K562 (cell line): ENCODE measurements around the gene PCDHA9. TPM values are rescaled to one million over a fixed set of nuclear protein-coding genes. Genes with fewer than 3 reads are reported as not detected.

Experiments
- ATAC-seq: fragments of 200-7000 bp; cut with Tn5 transposase; 3 replicates; pipeline ENCODE4 v1.9.1; 2020; ENCODE audit warnings: moderate library complexity
- BruUV-seq: library from RNA; stranded (reverse); fragments of 400-500 nt; replicated peaks from 2 replicates; lab custom pipeline; 2021; lab: Mats Ljungman, UMichigan
- CTCF ChIA-PET: fragments of 300-600 bp; formaldehyde crosslinking; extraction: SDS; loops from one replicate; lab custom pipeline; 2021; ENCODE audit warnings: low intra/inter-chr PET ratio; lab: Yijun Ruan, JAX
- POLR2A ChIA-PET: fragments of 300-600, 350-650 bp; sonication (Branson Sonifier 250); formaldehyde crosslinking; extraction: SDS; loops from one replicate; lab custom pipeline; 2021; ENCODE audit warnings: antibody characterized with exemption, inconsistent platforms; lab: Yijun Ruan, JAX
- DNase-seq, 4 experiments: peaks; one replicate each; pipeline versions ENCODE4 v3.0.0 to v3.0.0-alpha.2; 2011 to 2018; ENCODE audit warnings: low spot score in 3 of 4, mixed read lengths in 3 of 4; ENCODE audit errors: extremely low read depth in 1 of 4
- FAIRE-seq: peaks from 2 replicates; lab custom pipeline; 2011; peaks lifted over from hg19 to GRCh38; lab: Jason Lieb, UNC
- H2AFZ ChIP-seq: 2 replicates; pipeline ENCODE4 v1.6.0; 2011; ENCODE audit warnings: low read depth, low read length, control low read depth, inconsistent platforms
- H3K27ac ChIP-seq: fragments of 200-600 bp; 3 replicates; pipeline ENCODE4 v1.8.0; 2011; ENCODE audit warnings: low read depth, mild to moderate bottlenecking, control low read depth, inconsistent platforms, low read length, moderate library complexity, mixed read lengths; ENCODE audit errors: extremely low read depth
- H3K27me3 ChIP-seq, 2 experiments: fragments of 300-600 bp in 1 of 2; 2 replicates in 1 of 2; 3 replicates in 1 of 2; pipeline versions ENCODE4 v1.6.0 to v1.8.0; 2011; ENCODE audit warnings: inconsistent platforms in 2 of 2, low read length in 2 of 2, mild to moderate bottlenecking in 1 of 2, mixed read lengths in 1 of 2, moderate library complexity in 1 of 2; ENCODE audit not compliant: control insufficient read depth in 2 of 2, insufficient read depth in 2 of 2
- H3K36me3 ChIP-seq: fragments of 300-600 bp; 3 replicates; pipeline ENCODE4 v1.8.0; 2011; ENCODE audit warnings: mild to moderate bottlenecking, low read length, inconsistent platforms; ENCODE audit not compliant: control insufficient read depth, insufficient read depth
- H3K4me1 ChIP-seq, 2 experiments: fragments of 200-600 bp in 1 of 2; replicated peaks in 1 of 2; 2 replicates in 1 of 2; 3 replicates in 1 of 2; pipeline versions ENCODE4 v1.5.1 to v1.8.0; 2011; ENCODE audit warnings: inconsistent platforms in 2 of 2, low read length in 2 of 2, mild to moderate bottlenecking in 1 of 2, mixed read lengths in 1 of 2, moderate library complexity in 1 of 2; ENCODE audit not compliant: control insufficient read depth in 2 of 2, insufficient read depth in 2 of 2
- H3K4me2 ChIP-seq: 2 replicates; pipeline ENCODE4 v1.6.1; 2011; ENCODE audit warnings: low read length, control low read depth, inconsistent platforms, mixed read lengths; ENCODE audit not compliant: insufficient read depth
- H3K4me3 ChIP-seq: fragments of 200-600 bp; sonication (generic), shearing (Covaris generic); 2 replicates; pipeline ENCODE4 v1.5.1; 2016; ENCODE audit warnings: control low read depth, inconsistent platforms
- H3K79me2 ChIP-seq: fragments of 200-600 bp; 3 replicates; pipeline ENCODE4 v1.8.0; 2011; ENCODE audit warnings: low read length, inconsistent platforms; ENCODE audit not compliant: control insufficient read depth, insufficient read depth
- H3K9ac ChIP-seq, 2 experiments: 2 replicates each; pipeline versions ENCODE4 v1.6.0 to v1.6.1; 2011; ENCODE audit warnings: low read depth in 2 of 2, low read length in 2 of 2, control low read depth in 1 of 2, inconsistent platforms in 1 of 2, mild to moderate bottlenecking in 1 of 2, mixed read lengths in 1 of 2; ENCODE audit not compliant: insufficient read depth in 1 of 2
- H3K9me1 ChIP-seq: one replicate; pipeline ENCODE4 v1.6.0; 2011; ENCODE audit warnings: inconsistent platforms, mild to moderate bottlenecking, low read length, moderate library complexity; ENCODE audit not compliant: control insufficient read depth, insufficient read depth
- H3K9me3 ChIP-seq: replicated peaks from 2 replicates; pipeline ENCODE4 v1.5.1; 2011; ENCODE audit warnings: low read depth, low read length, inconsistent platforms; ENCODE audit not compliant: control insufficient read depth, insufficient read depth
- H4K20me1 ChIP-seq: replicated peaks from 2 replicates; pipeline ENCODE4 v1.6.1; 2011; ENCODE audit warnings: low read length, inconsistent platforms, mixed read lengths; ENCODE audit not compliant: control insufficient read depth, insufficient read depth
- FOSL1 ChIP-seq: fragments of 200-800 bp; sonication (Bioruptor generic); conservative IDR thresholded peaks from 2 replicates; pipeline ENCODE4 v1.6.1; 2016; ENCODE audit warnings: missing genetic modification characterization, missing compliant biosample characterization
- HDAC6 ChIP-seq: IDR thresholded peaks from 2 replicates; pipeline ENCODE4 v1.6.1; 2012; ENCODE audit warnings: low read depth, mild to moderate bottlenecking, control low read depth, inconsistent platforms, low read length, moderate library complexity
- MAFK ChIP-seq: IDR thresholded peaks from 2 replicates; pipeline ENCODE4 v1.6.1; 2011; ENCODE audit warnings: low read length, improper control_type of control experiment
- MIER1 ChIP-seq: fragments of 450-650 bp; IDR thresholded peaks from 2 replicates; pipeline ENCODE4 v1.6.1; 2016; ENCODE audit warnings: antibody characterized with exemption, mild to moderate bottlenecking, low read depth
- OTX1 ChIP-seq: fragments of 450-650 bp; formaldehyde crosslinking; IDR thresholded peaks from 2 replicates; pipeline ENCODE4 v1.4.0; 2022; ENCODE audit warnings: mild to moderate bottlenecking
- PPARD ChIP-seq: fragments of 250-450 bp; sonication (Bioruptor Pico); IDR thresholded peaks from 2 replicates; pipeline ENCODE4 v1.8.0; 2022; ENCODE audit warnings: inconsistent platforms, mild to moderate bottlenecking, moderate library complexity
- ZNF75A ChIP-seq: fragments of 450-650 bp; formaldehyde crosslinking; IDR thresholded peaks from 2 replicates; pipeline ENCODE4 v1.4.0; 2020; ENCODE audit warnings: mild to moderate bottlenecking
- WGBS: fragments of 100-300 bp; shearing (Covaris generic); methylation state at CpG from one replicate; pipeline ENCODE4 v1.1.6; 2016; ENCODE audit warnings: low coverage, mixed read lengths; ENCODE audit not compliant: insufficient coverage; ENCODE audit errors: missing lambda C conversion rate; 5-methylcytosine and 5-hydroxymethylcytosine counted together
- in situ Hi-C: fragments of 300-500 bp; cut with MboI; formaldehyde crosslinking; loops from 4 replicates; pipeline ENCODE4 v1.15.0; 2018; ENCODE audit warnings: inconsistent platforms, mixed read lengths
- intact Hi-C: fragments of 100-400 bp; cut with micrococcal nuclease; formaldehyde crosslinking; loops from 2 replicates; pipeline ENCODE4 v1.14.2; 2022
- polyA plus RNA-seq, 8 experiments: library from polyadenylated mRNA; depleted of rRNA in 4 of 8; stranded (reverse) in 5 of 8; unstranded in 3 of 8; fragments of >200 nt; fragmentation: Nextera tagmentation in 2 of 8; fragmentation: Illumina TruSeq in 1 of 8; extraction: Ambion mirVana in 2 of 8; extraction: Trizol in 1 of 8; gene quantifications; 2 replicates each; pipeline versions ENCODE4 v1.2.1 to v1.2.3, GENCODE V29; 2011 to 2014; ENCODE audit warnings: inconsistent platforms in 1 of 8, missing spikeins in 1 of 8
- total RNA-seq, 7 experiments: library from RNA; depleted of rRNA in 6 of 7; stranded (reverse); fragments of >200 nt in 6 of 7; fragmentation: Illumina TruSeq in 2 of 7; extraction: Trizol in 2 of 7; gene quantifications; 2 replicates each; pipeline versions ENCODE4 v1.2.1 to v1.2.3, GENCODE V29; 2011 to 2021; ENCODE audit warnings: low replicate concordance in 1 of 7
- TF ChIP-seq, protein P1 (sequence below): fragments of 150-350 bp; conservative IDR thresholded peaks from 2 replicates; pipeline ENCODE4 v1.6.1; 2014; ENCODE audit warnings: low read length

The PCDHA9 gene
- total and polyA plus RNA-seq, 9 of the 15 experiments (the other 6 are each of a cell fraction or from before 2014, with no cell fraction given): not detected

DNA sequence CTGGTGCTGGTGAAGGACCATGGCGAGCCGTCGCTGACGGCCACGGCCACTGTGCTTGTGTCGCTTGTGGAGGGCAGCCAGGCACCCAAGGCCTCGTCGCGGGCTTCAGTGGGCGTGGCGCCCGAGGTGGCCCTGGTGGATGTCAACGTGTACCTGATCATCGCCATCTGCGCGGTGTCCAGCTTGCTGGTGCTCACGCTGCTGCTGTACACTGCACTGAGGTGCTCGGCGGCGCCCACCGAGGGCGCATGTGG, 9.7 kb downstream of the PCDHA9 start:
- Histone ChIP-seq H3K9ac (no peak overlapping the region), H3K79me2 (no peaks in the 10 kb centered on the region), H3K9me1 (no peaks in the 10 kb centered on the region), H3K27me3 (peaks cover 0 to 4% of the 10 kb centered on the region in 2 experiments; a peak in 2 of 5 replicates), H3K36me3 (no peaks in the 10 kb centered on the region), H4K20me1 (no peaks in the 10 kb centered on the region), H3K4me1 (peaks cover 0 to 4% of the 10 kb centered on the region in 2 experiments; a peak in 1 of 5 replicates), H2AFZ (no peak overlapping the region), H3K27ac (no peak overlapping the region), H3K4me3 (no peak overlapping the region), H3K4me2 (no peak overlapping the region), H3K9me3 (0 out of 2 replicates have a peak, but pooled peaks cover 2% of the 10 kb centered on the region)
- 11% methylated on average over 12 of the region's 22 CpGs for WGBS
- TF ChIP-seq MAFK (no peak), OTX1 (CRISPR knock-in tag) (no peak)
- intact Hi-C loops: no loop called here
- FAIRE-seq (no peak), DNase-seq (no peak), ATAC-seq (no peak)
- ChIA-PET CTCF (interaction anchor here (0.9 kb wide), 1 partner anchor 183 kb away, joined by 3 read pairs; no protein-coding TSS in a partner anchor), POLR2A (interaction anchor here (0.6 kb wide), 1 partner anchor 12 kb away, joined by 3 read pairs; no protein-coding TSS in a partner anchor)
- BruUV-seq: no TSS peak
- in situ Hi-C loops: no loop called here

DNA sequence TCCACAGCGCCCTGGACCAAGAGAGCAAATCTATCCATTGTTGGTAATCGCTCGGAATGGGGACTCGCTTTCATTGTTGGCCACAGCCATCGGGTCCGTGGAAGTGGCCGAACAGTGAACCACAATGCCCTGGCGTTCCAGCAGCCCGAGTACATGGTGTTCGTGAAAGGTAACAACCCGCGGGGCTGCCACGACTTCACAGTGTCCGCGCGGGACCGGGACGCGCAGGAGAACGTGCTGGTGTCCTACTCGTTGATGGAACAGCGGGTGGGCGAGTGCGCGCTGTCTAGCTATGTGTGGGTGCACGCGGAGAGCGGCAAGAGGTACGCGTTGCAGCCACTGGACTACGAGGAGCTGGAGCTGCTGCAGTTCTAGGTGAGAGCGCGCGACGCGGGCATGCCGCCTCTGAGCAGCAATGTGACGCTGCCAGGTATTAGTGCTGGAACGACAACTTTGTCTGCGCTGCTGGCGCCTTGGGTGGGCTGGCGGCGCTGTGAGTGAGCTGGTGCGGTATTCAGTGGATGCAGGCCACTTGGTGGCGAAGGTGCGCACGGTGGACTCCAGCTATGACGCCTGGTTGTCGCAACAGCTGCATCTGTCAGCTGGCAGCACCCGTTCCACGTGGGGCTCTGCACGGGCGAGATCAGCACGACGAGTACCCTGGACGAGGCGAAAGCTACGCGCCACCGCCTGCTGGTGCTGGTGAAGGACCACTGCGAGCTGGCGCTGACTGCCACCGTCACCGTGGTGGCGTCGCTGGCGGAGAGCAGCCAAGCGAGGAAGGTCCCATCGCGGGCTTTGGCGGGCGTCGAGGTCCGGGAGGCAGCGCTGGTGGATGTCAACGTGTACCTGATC, 14.5 kb downstream of the PCDHA9 start:
- no peak overlapping the region for H2AFZ ChIP-seq
- BruUV-seq: no TSS peak

More for the DNA sequence above, 14.5 kb downstream of the PCDHA9 start:
- FAIRE-seq (no peak), ATAC-seq (no peak), DNase-seq (no peak)
- ChIA-PET CTCF (no interaction called here), POLR2A (no interaction called here)
- Histone ChIP-seq H3K9me3 (no peaks in the 10 kb centered on the region), H3K4me3 (no peak overlapping the region), H3K4me1 (peaks cover 0 to 7% of the 10 kb centered on the region in 2 experiments; a peak in 1 of 5 replicates), H3K79me2 (no peaks in the 10 kb centered on the region), H3K27me3 (peaks cover 0 to 4% of the 10 kb centered on the region in 2 experiments; a peak in 2 of 5 replicates), H3K9ac (no peak overlapping the region), H3K4me2 (no peak overlapping the region), H3K36me3 (no peaks in the 10 kb centered on the region), H3K9me1 (no peaks in the 10 kb centered on the region), H4K20me1 (no peaks in the 10 kb centered on the region), H3K27ac (no peak overlapping the region)
- WGBS: 3% methylated on average over 74 of the region's 76 CpGs
- TF ChIP-seq ZNF75A (CRISPR knock-in tag) (no peak), MIER1 (no peak), HDAC6 (no peak), FOSL1 (tag) (no peak), PPARD (CRISPR knock-in tag) (no peak)
- TF ChIP-seq, protein P1, sequence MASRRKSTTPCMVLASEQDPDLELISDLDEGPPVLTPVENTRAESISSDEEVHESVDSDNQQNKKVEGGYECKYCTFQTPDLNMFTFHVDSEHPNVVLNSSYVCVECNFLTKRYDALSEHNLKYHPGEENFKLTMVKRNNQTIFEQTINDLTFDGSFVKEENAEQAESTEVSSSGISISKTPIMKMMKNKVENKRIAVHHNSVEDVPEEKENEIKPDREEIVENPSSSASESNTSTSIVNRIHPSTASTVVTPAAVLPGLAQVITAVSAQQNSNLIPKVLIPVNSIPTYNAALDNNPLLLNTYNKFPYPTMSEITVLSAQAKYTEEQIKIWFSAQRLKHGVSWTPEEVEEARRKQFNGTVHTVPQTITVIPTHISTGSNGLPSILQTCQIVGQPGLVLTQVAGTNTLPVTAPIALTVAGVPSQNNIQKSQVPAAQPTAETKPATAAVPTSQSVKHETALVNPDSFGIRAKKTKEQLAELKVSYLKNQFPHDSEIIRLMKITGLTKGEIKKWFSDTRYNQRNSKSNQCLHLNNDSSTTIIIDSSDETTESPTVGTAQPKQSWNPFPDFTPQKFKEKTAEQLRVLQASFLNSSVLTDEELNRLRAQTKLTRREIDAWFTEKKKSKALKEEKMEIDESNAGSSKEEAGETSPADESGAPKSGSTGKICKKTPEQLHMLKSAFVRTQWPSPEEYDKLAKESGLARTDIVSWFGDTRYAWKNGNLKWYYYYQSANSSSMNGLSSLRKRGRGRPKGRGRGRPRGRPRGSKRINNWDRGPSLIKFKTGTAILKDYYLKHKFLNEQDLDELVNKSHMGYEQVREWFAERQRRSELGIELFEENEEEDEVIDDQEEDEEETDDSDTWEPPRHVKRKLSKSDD: no peak
- intact Hi-C loops (no loop called here), in situ Hi-C loops (no loop called here)
